ENCODE data around the gene PTPRT. TPM values are rescaled to one million over a fixed set of nuclear protein-coding genes. Genes with fewer than 3 reads are reported as not detected.

The PTPRT gene
- total and polyA plus RNA-seq, 10 of the 15 experiments (the other 5 are each of a cell fraction or from before 2014, with no cell fraction given) = not detected

GRCh38 chr20:42747765-42748411, 441.8 kb downstream of the PTPRT start:
- in situ Hi-C loops (cut with MboI) = no loop called here
- Histone ChIP-seq H3K9ac (ENCODE audit: control insufficient read depth, insufficient read depth, low read length) (no peak overlapping the region), H3K4me1 (ENCODE audit: control insufficient read depth, insufficient read depth, low read length) (no peaks in the 10 kb centered on the region), H3K79me2 (ENCODE audit: control insufficient read depth, insufficient read depth, low read length) (no peaks in the 10 kb centered on the region), H3K9me3 (replicated peaks; ENCODE audit: control insufficient read depth, insufficient read depth, low read length) (no peaks in the 10 kb centered on the region), H3K36me3 (ENCODE audit: control insufficient read depth in 2 of 2, insufficient read depth in 2 of 2, low read length in 1 of 2) (no peaks in the 10 kb centered on the region), H3K4me2 (ENCODE audit: control insufficient read depth, insufficient read depth) (no peak overlapping the region), H3K27ac (ENCODE audit: control insufficient read depth, insufficient read depth) (no peak overlapping the region), H2AFZ (ENCODE audit: control insufficient read depth, low read depth, low read length) (no peak overlapping the region), H3K4me3 (no peak overlapping the region), H4K20me1 (ENCODE audit: control insufficient read depth, insufficient read depth) (no peaks in the 10 kb centered on the region), H3K27me3 (replicated peaks in 1 of 2; ENCODE audit: control insufficient read depth in 2 of 2, insufficient read depth in 2 of 2, low read length in 1 of 2) (no peaks in the 10 kb centered on the region)
- no TSS peak for BruUV-seq (replicated peaks)
- TF ChIP-seq NKRF (conservative IDR thresholded peaks at IDR 0.05) = no peak
- TF ChIP-seq STAT1 (conservative IDR thresholded peaks at IDR 0.05) = no peak
- TF ChIP-seq ATF3 (IDR thresholded peaks at IDR 0.05; ENCODE audit: borderline replicate concordance, extremely low read depth, low read depth, low read length) = no peak
- TF ChIP-seq NR2C2 (IDR thresholded peaks at IDR 0.05; ENCODE audit: borderline replicate concordance, control insufficient read depth, insufficient read length, low read depth) = no peak
- TF ChIP-seq ZBTB11 (CRISPR knock-in tag; IDR thresholded peaks at IDR 0.05) = no peak
- TF ChIP-seq IKZF1 (conservative IDR thresholded peaks at IDR 0.05) = no peak
- no peak for TF ChIP-seq IRF4 (IDR thresholded peaks at IDR 0.05; ENCODE audit: low read depth, low read length)
- no peak for TF ChIP-seq JUNB (IDR thresholded peaks at IDR 0.05)
- TF ChIP-seq ZBED1 (IDR thresholded peaks at IDR 0.05; ENCODE audit: borderline replicate concordance) = no peak
- TF ChIP-seq ZNF207 (IDR thresholded peaks at IDR 0.05; ENCODE audit: borderline replicate concordance) = no peak
- TF ChIP-seq SMAD1 (IDR thresholded peaks at IDR 0.05; ENCODE audit: low read depth, partially characterized antibody) = no peak
- no peak for TF ChIP-seq MXI1 (IDR thresholded peaks at IDR 0.05; ENCODE audit: low read depth, low read length)
- TF ChIP-seq BRCA1 (IDR thresholded peaks at IDR 0.05; ENCODE audit: low read depth, low read length) = no peak
- no peak for TF ChIP-seq POU2F2 (IDR thresholded peaks at IDR 0.05; ENCODE audit: borderline replicate concordance, low read depth, low read length)
- RAD21 ChIA-PET (ENCODE audit: unreplicated experiment) = no interaction called here
- no peak for DNase-seq (ENCODE audit: low read depth, low spot score)
- FAIRE-seq = no peak
- SMC1A ChIA-PET (ENCODE audit: uncharacterized antibody, unreplicated experiment) = interaction anchor here (1.1 kb wide), 1 partner anchor 303 kb away, joined by 3 read pairs; no protein-coding TSS in a partner anchor
- CTCF ChIA-PET = no interaction called here
- WGBS (ENCODE audit: insufficient coverage, insufficient replicate concordance, low lambda C conversion rate, missing lambda C conversion rate) = 14% methylated on average over 2 of the region's 2 CpGs
- intact Hi-C loops (cut with micrococcal nuclease; ENCODE audit: unreplicated experiment) = no loop called here
- no peak for ATAC-seq
- POLR2A ChIA-PET = no interaction called here
